Measurements from ENCODE around the gene ITGAD.
A peak's percentile ranks its signal among the peaks of the same experiment; 100 is the strongest.

The ITGAD gene

GRCh38 chr16:31411024-31411844, 18.1 kb downstream of the ITGAD start:
- no peak for DNase-seq (ENCODE audit: low spot score)
- Histone ChIP-seq H2AK5ac (ENCODE audit: low read depth, low read length) (no peak overlapping the region), H2BK12ac (ENCODE audit: low read length) (no peak overlapping the region), H2BK120ac (ENCODE audit: low read depth, low read length) (no peak overlapping the region), H3K4ac (ENCODE audit: low read length) (no peak overlapping the region), H3K4me2 (ENCODE audit: insufficient read depth, low read length, poor library complexity, severe bottlenecking) (no peak overlapping the region), H3K14ac (ENCODE audit: low read length) (peak overlapping the region; percentile 9), H4K8ac (ENCODE audit: low read depth, low read length) (no peak overlapping the region), H3K27ac (replicated peaks; ENCODE audit: low read length) (no peak overlapping the region), H3K9ac (ENCODE audit: low read depth, low read length, poor library complexity) (peak overlapping the region; percentile 10), H3K27me3 (ENCODE audit: control insufficient read depth in 3 of 3, insufficient read depth in 3 of 3, low read depth in 1 of 3, low read length in 3 of 3) (peaks cover 0 to 17% (median 0%) of the 10 kb centered on the region in 3 experiments), H3K4me3 (ENCODE audit: low read length in 2 of 2) (no peak overlapping the region), H2BK15ac (ENCODE audit: low read length) (no peak overlapping the region), H3K79me1 (ENCODE audit: low read depth, low read length) (no peaks in the 10 kb centered on the region), H3K4me1 (ENCODE audit: control insufficient read depth in 2 of 2, insufficient read depth in 1 of 2, low read depth in 1 of 2, low read length in 2 of 2) (peaks cover 1 to 4% of the 10 kb centered on the region in 2 donors), H2AFZ (ENCODE audit: low read length) (peak overlapping the region; percentile 59), H3K36me3 (replicated peaks in 1 of 2; ENCODE audit: control insufficient read depth in 2 of 2, insufficient read depth in 2 of 2, low read length in 2 of 2) (no peaks in the 10 kb centered on the region), H2BK5ac (ENCODE audit: low read length) (no peak overlapping the region), H4K91ac (ENCODE audit: low read depth, low read length, poor library complexity) (no peak overlapping the region), H3K9me3 (replicated peaks in 1 of 2; ENCODE audit: control insufficient read depth in 2 of 2, insufficient read depth in 1 of 2, low read depth in 1 of 2, low read length in 2 of 2) (no peaks in the 10 kb centered on the region), H3K18ac (ENCODE audit: low read length) (peak overlapping the region; percentile 51), H3K23ac (ENCODE audit: low read depth, low read length, poor library complexity) (no peak overlapping the region)
- WGBS, 2 donors (ENCODE audit: extremely low coverage in 2 of 2, insufficient read length in 2 of 2, insufficient replicate concordance in 1 of 2): no CpG with 5 or more reads among the region's 22 CpGs

DNA sequence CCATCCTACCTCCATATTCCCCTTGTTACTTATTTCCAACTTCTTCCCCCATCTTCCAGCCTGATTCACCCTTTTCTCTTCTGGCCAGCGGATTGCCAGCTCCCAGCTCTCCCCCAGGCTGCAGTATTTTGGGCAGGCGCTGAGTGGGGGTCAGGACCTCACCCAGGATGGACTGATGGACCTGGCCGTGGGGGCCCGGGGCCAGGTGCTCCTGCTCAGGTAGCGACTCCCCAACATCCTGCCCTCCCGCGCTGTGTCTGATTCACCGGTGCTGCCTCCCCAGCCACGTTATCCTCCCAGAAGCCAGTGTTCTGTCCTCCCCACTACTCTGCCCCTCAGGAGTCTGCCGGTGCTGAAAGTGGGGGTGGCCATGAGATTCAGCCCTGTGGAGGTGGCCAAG, 19.6 kb downstream of the ITGAD start:
- Histone ChIP-seq H2BK12ac (ENCODE audit: low read length) (no peak overlapping the region), H3K9ac (ENCODE audit: low read depth, low read length, poor library complexity) (no peak overlapping the region), H3K23ac (ENCODE audit: low read depth, low read length, poor library complexity) (no peak overlapping the region), H3K9me3 (replicated peaks in 1 of 2; ENCODE audit: control insufficient read depth in 2 of 2, insufficient read depth in 1 of 2, low read depth in 1 of 2, low read length in 2 of 2) (no peaks in the 10 kb centered on the region), H3K27me3 (ENCODE audit: control insufficient read depth in 3 of 3, insufficient read depth in 3 of 3, low read depth in 1 of 3, low read length in 3 of 3) (peaks cover 0 to 17% (median 0%) of the 10 kb centered on the region in 3 experiments), H2BK120ac (ENCODE audit: low read depth, low read length) (no peak overlapping the region), H3K14ac (ENCODE audit: low read length) (no peak overlapping the region), H3K79me1 (ENCODE audit: low read depth, low read length) (peaks cover 1% of the 10 kb centered on the region), H2AFZ (ENCODE audit: low read length) (no peak overlapping the region), H3K36me3 (replicated peaks in 1 of 2; ENCODE audit: control insufficient read depth in 2 of 2, insufficient read depth in 2 of 2, low read length in 2 of 2) (no peaks in the 10 kb centered on the region), H3K18ac (ENCODE audit: low read length) (peak overlapping the region; percentile 38), H3K4me3 (ENCODE audit: low read length in 2 of 2) (no peak overlapping the region), H4K8ac (ENCODE audit: low read depth, low read length) (no peak overlapping the region), H2AK5ac (ENCODE audit: low read depth, low read length) (peak overlapping the region; percentile 88), H2BK5ac (ENCODE audit: low read length) (no peak overlapping the region), H3K27ac (replicated peaks; ENCODE audit: low read length) (no peak overlapping the region), H3K4me1 (ENCODE audit: control insufficient read depth in 2 of 2, insufficient read depth in 1 of 2, low read depth in 1 of 2, low read length in 2 of 2) (peaks cover 1 to 4% of the 10 kb centered on the region in 2 donors), H2BK15ac (ENCODE audit: low read length) (no peak overlapping the region), H3K4me2 (ENCODE audit: insufficient read depth, low read length, poor library complexity, severe bottlenecking) (no peak overlapping the region), H4K91ac (ENCODE audit: low read depth, low read length, poor library complexity) (no peak overlapping the region), H3K4ac (ENCODE audit: low read length) (no peak overlapping the region)
- WGBS, 2 donors (ENCODE audit: extremely low coverage in 2 of 2, insufficient read length in 2 of 2, insufficient replicate concordance in 1 of 2): no CpG with 5 or more reads among the region's 10 CpGs
- no peak for DNase-seq (ENCODE audit: low spot score)

GRCh38 chr16:31413381-31413780, 20.2 kb downstream of the ITGAD start:
- H2AK5ac ChIP-seq (ENCODE audit: low read depth, low read length): no peak overlapping the region
- H4K8ac ChIP-seq (ENCODE audit: low read depth, low read length): no peak overlapping the region
- WGBS, 2 donors (ENCODE audit: extremely low coverage in 2 of 2, insufficient read length in 2 of 2, insufficient replicate concordance in 1 of 2): no CpG with 5 or more reads among the region's 5 CpGs

DNA sequence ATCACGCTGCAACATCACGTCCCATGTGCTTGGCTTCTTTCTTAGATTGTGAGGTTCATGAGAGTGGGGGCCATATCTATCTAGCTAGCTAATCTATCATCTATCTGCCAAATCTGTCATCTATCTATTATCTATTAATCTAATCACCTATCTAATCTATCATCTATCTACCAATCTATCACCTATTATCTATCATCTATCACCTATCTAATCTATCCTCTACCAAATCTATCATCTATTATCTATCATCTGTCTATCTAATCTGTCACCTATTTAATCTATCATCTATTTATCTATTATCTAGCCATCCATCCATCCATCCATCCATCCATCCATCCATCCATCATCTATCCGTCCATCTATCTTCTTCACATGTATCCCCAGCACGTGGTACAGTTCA, 20.8 kb downstream of the ITGAD start:
- H4K8ac ChIP-seq (ENCODE audit: low read depth, low read length): no peak overlapping the region
- peaks cover 0 to 17% (median 0%) of the 10 kb centered on the region in 3 experiments for H3K27me3 ChIP-seq (ENCODE audit: control insufficient read depth in 3 of 3, insufficient read depth in 3 of 3, low read depth in 1 of 3, low read length in 3 of 3)
- no peak for DNase-seq (ENCODE audit: low spot score)
- no peak overlapping the region for H3K23ac ChIP-seq (ENCODE audit: low read depth, low read length, poor library complexity)
- H2BK5ac ChIP-seq (ENCODE audit: low read length): no peak overlapping the region
- no peaks in the 10 kb centered on the region for H3K36me3 ChIP-seq (replicated peaks in 1 of 2; ENCODE audit: control insufficient read depth in 2 of 2, insufficient read depth in 2 of 2, low read length in 2 of 2)
- H3K4me1 ChIP-seq (ENCODE audit: control insufficient read depth in 2 of 2, insufficient read depth in 1 of 2, low read depth in 1 of 2, low read length in 2 of 2): peaks cover 1 to 4% of the 10 kb centered on the region in 2 donors
- no peak overlapping the region for H2AK5ac ChIP-seq (ENCODE audit: low read depth, low read length)
- H2AFZ ChIP-seq (ENCODE audit: low read length): no peak overlapping the region
- no peak overlapping the region for H4K91ac ChIP-seq (ENCODE audit: low read depth, low read length, poor library complexity)
- H3K14ac ChIP-seq (ENCODE audit: low read length): no peak overlapping the region
- no peak overlapping the region for H3K27ac ChIP-seq (replicated peaks; ENCODE audit: low read length)
- H2BK15ac ChIP-seq (ENCODE audit: low read length): no peak overlapping the region
- no peak overlapping the region for H2BK120ac ChIP-seq (ENCODE audit: low read depth, low read length)
- H3K4ac ChIP-seq (ENCODE audit: low read length): no peak overlapping the region
- no peak overlapping the region for H3K4me2 ChIP-seq (ENCODE audit: insufficient read depth, low read length, poor library complexity, severe bottlenecking)
- no CpG with 5 or more reads among the region's 4 CpGs for WGBS, 2 donors (ENCODE audit: extremely low coverage in 2 of 2, insufficient read length in 2 of 2, insufficient replicate concordance in 1 of 2)
- peak overlapping the region in 1 of 2 donors; percentile 23 for H3K4me3 ChIP-seq (ENCODE audit: low read length in 2 of 2)
- no peaks in the 10 kb centered on the region for H3K9me3 ChIP-seq (replicated peaks in 1 of 2; ENCODE audit: control insufficient read depth in 2 of 2, insufficient read depth in 1 of 2, low read depth in 1 of 2, low read length in 2 of 2)
- peaks cover 1% of the 10 kb centered on the region for H3K79me1 ChIP-seq (ENCODE audit: low read depth, low read length)
- H3K18ac ChIP-seq (ENCODE audit: low read length): no peak overlapping the region
- no peak overlapping the region for H2BK12ac ChIP-seq (ENCODE audit: low read length)
- no peak overlapping the region for H3K9ac ChIP-seq (ENCODE audit: low read depth, low read length, poor library complexity)

More at GRCh38 chr16:31413381-31413780, 20.2 kb downstream of the ITGAD start:
- H3K36me3 ChIP-seq (replicated peaks in 1 of 2; ENCODE audit: control insufficient read depth in 2 of 2, insufficient read depth in 2 of 2, low read length in 2 of 2): no peaks in the 10 kb centered on the region
- H2BK15ac ChIP-seq (ENCODE audit: low read length): no peak overlapping the region
- no peak overlapping the region for H3K14ac ChIP-seq (ENCODE audit: low read length)
- H3K27me3 ChIP-seq (ENCODE audit: control insufficient read depth in 3 of 3, insufficient read depth in 3 of 3, low read depth in 1 of 3, low read length in 3 of 3): peaks cover 0 to 17% (median 0%) of the 10 kb centered on the region in 3 experiments
- no peak overlapping the region for H2BK120ac ChIP-seq (ENCODE audit: low read depth, low read length)
- no peak for DNase-seq (ENCODE audit: low spot score)
- peaks cover 1 to 4% of the 10 kb centered on the region in 2 donors for H3K4me1 ChIP-seq (ENCODE audit: control insufficient read depth in 2 of 2, insufficient read depth in 1 of 2, low read depth in 1 of 2, low read length in 2 of 2)
- H3K27ac ChIP-seq (replicated peaks; ENCODE audit: low read length): no peak overlapping the region
- no peaks in the 10 kb centered on the region for H3K9me3 ChIP-seq (replicated peaks in 1 of 2; ENCODE audit: control insufficient read depth in 2 of 2, insufficient read depth in 1 of 2, low read depth in 1 of 2, low read length in 2 of 2)
- no peak overlapping the region for H3K23ac ChIP-seq (ENCODE audit: low read depth, low read length, poor library complexity)
- H3K79me1 ChIP-seq (ENCODE audit: low read depth, low read length): peaks cover 1% of the 10 kb centered on the region
- H3K4ac ChIP-seq (ENCODE audit: low read length): peak overlapping the region; percentile 26
- H2BK12ac ChIP-seq (ENCODE audit: low read length): no peak overlapping the region
- peak overlapping the region in 1 of 2 donors; percentile 23 for H3K4me3 ChIP-seq (ENCODE audit: low read length in 2 of 2)
- no peak overlapping the region for H2AFZ ChIP-seq (ENCODE audit: low read length)
- H3K18ac ChIP-seq (ENCODE audit: low read length): peak overlapping the region; percentile 52
- no peak overlapping the region for H3K9ac ChIP-seq (ENCODE audit: low read depth, low read length, poor library complexity)
- no peak overlapping the region for H3K4me2 ChIP-seq (ENCODE audit: insufficient read depth, low read length, poor library complexity, severe bottlenecking)
- H4K91ac ChIP-seq (ENCODE audit: low read depth, low read length, poor library complexity): no peak overlapping the region
- H2BK5ac ChIP-seq (ENCODE audit: low read length): no peak overlapping the region

Measured in neuronal stem cell (in vitro differentiated cells).